Hematopoietic multipotent progenitor cell treated with erythropoietin and hydrocortisone succinate and interleukin-3 and kit ligand, for 17 days (in vitro differentiated cells): ENCODE measurements around the gene PIK3CA.
"Not testable (repeated sequence)": the region's sequence is repeated elsewhere in the genome, so short reads cannot be mapped to it uniquely, and the experiment has no call there.

ENCODE experiments used
- DNase-seq: peaks from one replicate; pipeline ENCODE4 v3.0.0-alpha.2; 2015; ENCODE audit warnings: low spot score

The PIK3CA gene

GRCh38 chr3:179264449-179264848, 116.3 kb downstream of the PIK3CA start:
- DNase-seq = no peak

DNA sequence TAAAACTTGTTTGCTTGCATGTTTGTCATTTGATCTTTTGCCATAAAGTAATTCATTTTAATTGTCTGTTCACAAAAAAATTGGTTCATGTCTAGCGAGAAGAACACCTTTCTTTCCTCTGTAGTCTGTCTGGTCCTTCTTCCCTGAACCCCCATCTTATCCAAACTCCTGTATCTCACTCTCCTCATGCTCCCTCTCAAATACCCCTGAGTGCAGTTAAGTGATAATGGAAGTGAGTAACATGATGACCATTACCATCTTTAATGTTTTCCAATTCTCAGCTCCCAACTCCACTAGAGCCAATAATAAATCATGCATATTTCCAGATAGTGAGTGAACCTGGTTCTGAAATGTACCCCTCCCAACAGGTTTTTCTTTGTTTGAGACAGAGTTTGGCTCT, 116.9 kb downstream of the PIK3CA start:
- no peak for DNase-seq

DNA sequence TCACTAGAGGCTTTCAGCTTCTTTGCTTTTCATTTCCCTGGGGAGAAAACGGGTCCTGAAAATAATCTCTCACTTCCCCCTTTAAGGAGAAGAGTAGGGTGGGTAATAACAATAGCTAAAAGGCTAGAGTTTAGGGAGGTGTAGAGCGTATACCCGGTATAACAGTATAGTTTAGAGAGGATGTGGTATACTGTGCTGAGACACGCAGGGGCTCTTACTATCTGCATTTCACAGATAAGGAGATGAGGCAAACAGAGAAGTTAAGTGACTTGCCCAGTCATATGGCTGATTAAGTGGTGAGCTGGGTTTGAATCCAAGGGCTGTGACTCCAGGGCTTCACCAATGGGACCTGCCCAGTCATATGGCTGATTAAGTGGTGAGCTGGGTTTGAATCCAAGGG, 117.7 kb downstream of the PIK3CA start:
- peak; percentile 25 for DNase-seq

DNA sequence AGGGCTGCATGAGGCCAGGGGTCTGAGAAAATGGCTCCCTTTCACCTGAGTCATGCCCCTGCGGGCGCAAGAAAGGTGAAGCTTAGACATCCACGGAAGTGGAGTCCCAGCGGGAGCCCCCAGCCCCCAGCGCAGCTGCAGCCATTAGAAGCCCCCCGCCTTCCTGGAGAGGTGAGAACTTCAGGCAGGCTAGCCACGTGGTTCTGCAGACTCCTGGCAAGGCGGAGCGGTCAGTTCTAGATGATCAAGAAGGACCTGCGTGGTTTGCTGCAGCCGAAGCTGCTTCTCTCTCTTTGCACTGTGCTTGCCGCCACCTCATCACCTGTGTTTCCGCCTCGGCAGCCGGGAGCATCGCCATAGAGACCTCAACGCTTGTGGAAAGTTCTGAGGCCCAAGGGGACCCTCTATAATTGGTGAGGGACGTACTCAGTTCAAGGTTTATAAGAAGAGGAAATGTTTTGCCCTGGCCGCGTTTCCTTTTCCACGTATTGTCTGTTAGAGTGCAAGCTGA, 118.6 kb downstream of the PIK3CA start:
- no peak for DNase-seq

- no peak for DNase-seq
Observed at GRCh38 chr3:179268400-179269051, 120.4 kb downstream of the PIK3CA start.

GRCh38 chr3:179269152-179269707, 121.1 kb downstream of the PIK3CA start:
- no peak for DNase-seq

- DNase-seq = peak; percentile 54
Observed at GRCh38 chr3:179272385-179272784, 124.2 kb downstream of the PIK3CA start.

DNA sequence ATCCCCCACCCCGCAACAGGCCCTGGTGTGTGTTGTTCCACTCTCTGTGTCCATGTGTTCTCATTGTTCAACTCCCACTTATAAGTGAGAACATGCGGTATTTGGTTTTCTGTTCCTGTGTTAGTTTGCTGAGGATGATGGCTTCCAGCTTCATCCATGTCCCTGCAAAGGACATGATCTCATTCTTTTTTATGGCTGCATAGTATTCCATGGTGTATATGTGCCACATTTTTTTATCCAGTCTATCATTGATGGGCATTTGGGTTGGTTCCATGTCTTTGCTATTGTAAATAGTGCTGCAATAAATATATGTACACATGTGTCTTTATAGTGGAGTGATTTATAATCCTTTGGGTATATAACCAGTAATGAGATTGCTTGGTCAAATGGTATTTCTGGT, 126.3 kb downstream of the PIK3CA start:
- not testable (repeated sequence) for DNase-seq

- DNase-seq = no peak
Observed at GRCh38 chr3:179276001-179276400, 127.8 kb downstream of the PIK3CA start.

DNA sequence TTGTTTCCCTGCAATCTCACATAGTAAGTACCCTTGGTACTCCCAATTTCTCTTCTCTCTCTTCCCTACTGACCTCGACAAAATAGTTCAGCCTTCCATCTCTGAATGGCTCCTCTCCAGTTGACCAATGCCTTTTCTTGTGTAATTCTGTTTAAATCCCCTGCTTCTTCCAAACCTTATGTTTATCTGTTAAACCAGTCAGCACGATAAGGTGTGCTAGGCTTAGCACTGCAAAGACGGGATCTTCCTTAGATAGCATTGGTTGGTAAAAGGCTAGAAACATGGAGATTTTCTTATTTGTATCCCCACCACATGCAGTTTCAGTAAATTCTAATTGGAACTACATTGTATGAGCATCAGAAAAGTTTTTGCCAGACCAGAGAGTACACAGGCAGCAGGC, 128.6 kb downstream of the PIK3CA start:
- no peak for DNase-seq

DNA sequence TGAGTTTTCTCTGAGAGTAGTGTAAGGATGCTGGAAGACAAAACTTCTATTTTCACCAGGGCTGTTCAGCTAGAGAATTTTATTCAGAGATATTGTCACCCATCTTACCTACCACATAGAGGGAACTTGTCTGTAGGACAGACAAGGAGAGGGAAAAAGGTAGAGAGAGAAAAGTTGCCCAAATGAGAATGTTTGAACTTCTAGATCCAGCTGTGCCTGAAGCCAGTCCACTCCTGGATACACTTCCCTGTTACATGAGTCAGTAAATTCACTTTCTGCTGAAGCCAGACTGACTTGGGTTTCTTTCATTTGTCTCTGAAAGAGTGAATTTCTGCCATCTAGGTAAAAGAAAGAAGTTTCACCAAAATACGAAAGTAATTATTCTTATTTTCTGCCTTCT, 130.0 kb downstream of the PIK3CA start:
- DNase-seq = no peak

DNA sequence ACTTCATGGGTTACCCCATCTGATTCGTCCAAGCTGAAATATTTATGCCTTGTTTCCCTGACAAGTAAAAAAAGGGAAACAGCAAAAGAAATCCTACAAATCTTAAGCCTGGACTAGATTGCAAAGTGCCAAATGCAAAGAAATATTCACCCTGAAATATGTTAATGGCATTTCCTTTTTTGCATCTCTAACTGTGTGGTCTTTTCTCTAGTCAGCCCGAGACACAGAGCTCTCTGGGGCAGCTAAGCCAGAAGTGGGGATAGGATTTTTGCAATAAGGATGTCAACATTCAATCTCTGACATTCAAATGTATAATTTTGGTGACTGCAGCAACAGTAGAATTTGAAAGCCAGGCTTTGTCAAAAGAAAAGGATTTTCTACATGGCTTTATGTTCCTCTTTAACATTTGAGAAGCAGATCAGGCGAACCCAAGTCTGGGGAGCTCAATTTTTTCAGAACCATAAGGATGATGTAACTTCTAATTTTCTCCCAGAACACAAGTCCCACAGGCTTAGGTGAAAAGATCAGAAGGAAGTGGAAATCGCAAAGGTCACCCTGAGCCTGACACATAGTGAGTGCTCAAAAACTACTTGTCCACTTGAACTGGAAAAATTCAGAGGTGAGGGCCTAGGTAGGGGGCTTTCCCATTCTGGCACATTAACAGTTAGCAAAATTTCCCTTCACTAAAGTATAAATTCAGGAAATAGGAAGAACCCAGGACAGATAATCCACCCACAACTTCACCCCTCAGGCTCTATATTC, 131.0 kb downstream of the PIK3CA start:
- DNase-seq = no peak

DNA sequence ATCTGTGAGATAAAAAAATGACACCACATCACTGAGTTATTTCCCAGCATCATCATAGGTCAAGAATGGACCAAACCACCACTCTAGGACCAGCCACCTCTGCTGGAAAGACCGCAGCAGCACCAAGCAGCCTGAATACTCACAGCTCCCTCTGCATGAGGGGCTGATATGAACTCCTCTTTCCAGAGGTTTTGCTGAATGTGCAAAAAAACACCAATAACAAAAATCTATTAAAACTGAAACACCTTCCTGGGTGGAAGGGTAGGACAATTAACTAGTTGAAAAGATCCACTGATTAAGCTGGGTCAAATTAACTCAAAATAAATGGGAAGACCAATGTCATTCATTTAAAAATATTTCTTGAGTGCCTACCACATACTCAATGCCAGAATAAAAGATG, 131.7 kb downstream of the PIK3CA start:
- DNase-seq = no peak

DNA sequence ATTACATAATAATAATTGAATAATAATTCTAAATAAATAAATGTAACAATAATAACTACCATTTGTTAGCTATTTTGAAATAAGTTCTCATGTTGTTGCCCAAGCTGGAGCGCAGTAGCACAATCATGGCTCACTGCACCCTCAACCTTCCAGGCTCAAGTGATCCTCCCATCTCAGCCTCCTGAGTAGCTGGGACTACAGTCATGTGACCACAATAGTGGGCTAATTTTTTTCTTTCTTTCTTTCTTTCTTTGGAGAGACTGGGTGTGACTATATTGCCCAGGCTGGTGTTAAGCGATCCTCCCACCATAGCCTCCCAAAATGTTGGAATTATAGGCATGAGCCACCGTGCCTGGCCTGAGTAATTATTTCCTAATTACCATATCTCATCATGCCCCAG, 133.7 kb downstream of the PIK3CA start:
- DNase-seq = no peak

GRCh38 chr3:179286331-179286730, 138.2 kb downstream of the PIK3CA start:
- no peak for DNase-seq

GRCh38 chr3:179288845-179289244, 140.7 kb downstream of the PIK3CA start:
- no peak for DNase-seq

DNA sequence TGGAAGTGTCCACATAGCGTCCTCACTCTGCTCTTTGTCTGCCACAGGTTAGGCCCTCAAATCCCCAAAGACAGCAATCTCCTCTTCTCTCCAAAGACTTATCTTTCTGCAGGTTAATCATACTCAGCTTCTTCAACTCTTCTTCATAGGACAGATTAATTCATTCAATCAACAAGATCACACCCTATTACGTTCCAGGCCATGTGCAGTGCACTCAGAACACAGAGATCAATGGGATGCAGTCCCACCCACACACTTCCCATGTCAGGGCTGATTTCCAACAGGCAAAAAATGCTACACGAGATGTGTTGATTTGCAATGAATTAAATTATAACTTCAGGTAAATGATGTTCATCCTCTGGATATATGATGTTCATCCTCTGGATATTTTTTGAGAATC, 141.1 kb downstream of the PIK3CA start:
- DNase-seq = no peak
